ENCODE measurements around the gene PTK7.

PTK7 gene

DNA sequence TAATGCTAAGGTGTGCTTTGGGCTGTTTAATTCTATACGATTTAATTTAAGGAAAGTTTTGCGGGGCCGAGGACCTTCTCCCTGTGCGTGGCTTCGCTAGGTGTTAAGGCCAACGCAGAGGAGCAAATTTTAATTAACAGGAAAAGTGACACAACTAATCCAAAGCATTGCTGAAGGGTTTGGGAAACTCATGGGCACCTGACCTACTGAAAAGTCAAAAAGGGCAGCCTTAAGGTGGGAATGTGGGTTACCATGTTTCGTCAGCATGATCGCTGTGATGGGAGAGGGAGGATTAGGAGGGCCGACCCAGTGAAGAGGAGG is 105.5 kb downstream of the PTK7 start:
- peak overlapping the region; percentile 63 for H3K4me3 ChIP-seq (ENCODE audit: low read depth, low read length)
- TF ChIP-seq, protein P1, sequence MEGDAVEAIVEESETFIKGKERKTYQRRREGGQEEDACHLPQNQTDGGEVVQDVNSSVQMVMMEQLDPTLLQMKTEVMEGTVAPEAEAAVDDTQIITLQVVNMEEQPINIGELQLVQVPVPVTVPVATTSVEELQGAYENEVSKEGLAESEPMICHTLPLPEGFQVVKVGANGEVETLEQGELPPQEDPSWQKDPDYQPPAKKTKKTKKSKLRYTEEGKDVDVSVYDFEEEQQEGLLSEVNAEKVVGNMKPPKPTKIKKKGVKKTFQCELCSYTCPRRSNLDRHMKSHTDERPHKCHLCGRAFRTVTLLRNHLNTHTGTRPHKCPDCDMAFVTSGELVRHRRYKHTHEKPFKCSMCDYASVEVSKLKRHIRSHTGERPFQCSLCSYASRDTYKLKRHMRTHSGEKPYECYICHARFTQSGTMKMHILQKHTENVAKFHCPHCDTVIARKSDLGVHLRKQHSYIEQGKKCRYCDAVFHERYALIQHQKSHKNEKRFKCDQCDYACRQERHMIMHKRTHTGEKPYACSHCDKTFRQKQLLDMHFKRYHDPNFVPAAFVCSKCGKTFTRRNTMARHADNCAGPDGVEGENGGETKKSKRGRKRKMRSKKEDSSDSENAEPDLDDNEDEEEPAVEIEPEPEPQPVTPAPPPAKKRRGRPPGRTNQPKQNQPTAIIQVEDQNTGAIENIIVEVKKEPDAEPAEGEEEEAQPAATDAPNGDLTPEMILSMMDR (IDR thresholded peaks at IDR 0.05; ENCODE audit: low read depth, low read length, missing control alignments) = no peak
- DNase-seq (ENCODE audit: low read depth) = no peak

DNA sequence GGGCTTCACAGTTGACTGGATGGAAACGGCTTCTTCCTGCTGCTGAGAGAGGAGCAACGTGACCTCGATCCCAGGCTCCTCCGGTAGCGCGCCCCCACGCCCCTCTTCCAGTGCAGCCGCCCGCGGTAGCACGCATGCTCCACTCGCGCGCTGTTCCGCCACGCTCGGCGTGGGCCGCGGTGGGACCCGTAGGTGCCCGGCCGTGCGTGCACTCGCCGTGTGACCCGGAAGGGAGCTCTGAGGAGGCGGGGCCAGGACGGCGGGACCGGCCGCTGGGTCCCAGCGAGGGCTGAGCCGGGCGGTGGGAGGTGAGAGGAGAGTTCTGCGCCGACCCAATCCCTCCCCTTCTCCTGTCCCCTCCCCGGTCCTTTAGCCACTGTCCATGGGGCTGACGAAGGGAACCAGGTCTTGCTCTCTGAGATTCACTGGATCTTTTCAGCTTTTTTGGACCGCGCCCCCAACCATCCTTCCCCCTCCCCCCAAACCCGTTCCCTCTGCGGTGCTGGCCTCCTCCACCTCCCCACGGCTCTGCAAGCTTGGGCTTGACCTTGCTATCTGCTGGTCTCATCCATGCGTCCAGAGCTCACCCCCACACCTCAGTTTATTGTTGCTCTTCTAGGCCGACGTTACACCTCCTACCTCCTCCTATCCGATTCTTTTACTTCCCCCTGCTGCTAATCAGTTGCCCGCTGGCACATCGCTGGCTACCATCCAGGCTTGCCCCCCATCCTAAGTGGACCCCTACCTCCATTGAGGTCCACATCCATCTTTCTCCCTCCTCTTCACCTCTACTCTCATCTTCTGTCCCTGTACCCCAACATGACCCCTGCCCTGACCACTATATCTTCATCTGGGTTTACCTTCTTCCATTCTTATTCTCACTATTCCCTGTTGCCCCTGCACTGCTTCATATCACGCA is 106.1 kb downstream of the PTK7 start, which contains the start of gene CUL9:
Gene CUL9, plus strand, starts transcription at position 255 of the 919 bp plus-strand sequence. CDS start 2,115 bp downstream, outside the sequence.
- H3K4me3 ChIP-seq (ENCODE audit: low read depth, low read length) = peak within 1 kb of the TSS; percentile 63
- DNase-seq (ENCODE audit: low read depth) = peak; percentile 38
- TF ChIP-seq, protein P1 (IDR thresholded peaks at IDR 0.05; ENCODE audit: low read depth, low read length, missing control alignments) = no peak

DNA sequence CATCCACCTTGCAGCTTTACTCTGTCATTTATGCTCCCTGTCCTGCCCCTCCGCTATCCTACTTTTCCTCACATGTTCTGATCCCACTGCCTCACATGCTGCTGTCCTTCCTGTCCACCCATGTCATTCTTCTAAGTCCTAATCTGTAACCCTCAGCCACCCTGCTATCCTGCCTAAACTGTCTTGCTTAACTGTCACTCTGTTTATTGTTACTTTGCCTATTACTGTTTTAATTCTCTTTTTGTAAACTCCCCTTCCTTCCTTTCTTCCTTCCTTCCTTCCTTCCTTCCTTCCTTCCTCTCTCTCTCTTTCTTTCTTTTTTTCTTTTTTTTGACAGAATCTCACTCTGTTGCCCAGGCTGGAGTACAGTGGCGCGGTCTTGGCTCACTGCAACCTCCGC is 107.3 kb downstream of the PTK7 start:
- TF ChIP-seq, protein P1 (IDR thresholded peaks at IDR 0.05; ENCODE audit: low read depth, low read length, missing control alignments) = no peak
- DNase-seq (ENCODE audit: low read depth) = no peak
- H3K4me3 ChIP-seq (ENCODE audit: low read depth, low read length) = no peak overlapping the region; the same call in 1 of the 2 replicates

DNA sequence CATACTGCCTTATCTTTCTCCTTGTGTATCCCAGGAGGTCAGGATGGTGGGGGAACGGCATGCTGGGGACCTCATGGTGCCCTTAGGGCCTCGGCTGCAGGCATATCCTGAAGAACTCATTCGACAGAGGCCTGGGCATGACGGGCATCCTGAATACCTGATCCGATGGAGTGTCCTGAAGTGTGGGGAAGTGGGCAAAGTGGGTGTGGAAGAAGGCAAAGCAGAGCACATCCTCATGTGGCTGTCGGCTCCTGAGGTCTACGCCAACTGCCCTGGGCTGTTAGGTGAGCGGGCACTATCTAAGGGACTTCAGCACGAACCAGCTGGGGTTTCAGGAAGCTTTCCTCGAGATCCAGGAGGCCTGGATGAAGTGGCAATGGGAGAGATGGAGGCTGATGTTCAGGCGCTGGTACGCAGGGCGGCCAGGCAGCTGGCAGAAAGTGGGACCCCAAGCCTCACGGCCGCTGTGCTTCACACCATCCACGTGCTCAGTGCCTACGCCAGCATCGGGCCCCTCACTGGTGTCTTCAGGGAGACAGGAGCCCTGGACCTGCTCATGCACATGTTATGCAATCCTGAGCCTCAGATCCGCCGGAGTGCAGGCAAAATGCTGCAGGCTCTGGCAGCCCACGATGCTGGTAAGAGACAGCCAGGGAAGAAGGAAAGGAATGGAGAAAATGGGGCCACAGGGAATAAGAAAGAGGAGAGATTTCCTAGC is 108.3 kb downstream of the PTK7 start:
- TF ChIP-seq, protein P1 (IDR thresholded peaks at IDR 0.05; ENCODE audit: low read depth, low read length, missing control alignments) = no peak

DNA sequence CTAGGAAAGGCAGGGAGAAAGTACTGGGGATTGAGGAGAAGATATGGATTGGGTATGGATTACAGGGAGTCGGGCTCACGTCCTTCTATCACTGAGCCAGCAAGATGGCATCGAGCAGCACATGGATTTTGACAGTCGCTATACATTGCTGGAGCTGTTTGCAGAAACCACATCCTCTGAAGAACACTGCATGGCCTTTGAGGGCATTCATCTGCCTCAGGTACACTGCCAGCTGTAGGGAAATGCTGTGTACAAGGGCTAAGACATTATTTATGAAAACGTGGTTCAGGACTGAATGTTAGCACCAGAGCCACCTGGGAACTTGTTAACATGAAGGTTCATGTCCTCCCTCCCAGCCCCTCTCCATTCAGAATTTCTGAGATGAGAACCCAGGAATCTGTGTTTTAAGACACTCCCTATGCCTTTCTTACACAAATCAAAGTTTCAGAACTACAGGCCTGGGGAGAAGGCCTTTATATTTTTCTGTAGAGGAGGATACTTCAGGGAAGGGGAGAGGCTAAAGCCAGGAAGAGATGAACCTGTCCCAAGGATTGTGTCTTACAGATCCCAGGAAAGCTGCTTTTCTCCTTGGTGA is 109.4 kb downstream of the PTK7 start:
- TF ChIP-seq, protein P1 (IDR thresholded peaks at IDR 0.05; ENCODE audit: low read depth, low read length, missing control alignments) = no peak
- no peak overlapping the region for H3K4me3 ChIP-seq (ENCODE audit: low read depth, low read length)
- no peak for DNase-seq (ENCODE audit: low read depth)

More for the DNA sequence above, 108.3 kb downstream of the PTK7 start:
- no peak overlapping the region for H3K4me3 ChIP-seq (ENCODE audit: low read depth, low read length)
- DNase-seq (ENCODE audit: low read depth) = no peak

GRCh38 chr6:43186019-43186418 is 109.9 kb downstream of the PTK7 start:
- no peak overlapping the region for H3K4me3 ChIP-seq (ENCODE audit: low read depth, low read length)
- DNase-seq (ENCODE audit: low read depth) = no peak

More at GRCh38 chr6:43186019-43186418, 109.9 kb downstream of the PTK7 start:
- TF ChIP-seq, protein P1 (IDR thresholded peaks at IDR 0.05; ENCODE audit: low read depth, low read length, missing control alignments) = no peak

Data from GM12864 (cell line).